Type B pancreatic cell (in vitro differentiated cells): ENCODE results near the gene MYO18A. TPM values are rescaled to one million over a fixed set of nuclear protein-coding genes. Genes with fewer than 3 reads are reported as not detected.

Source experiments
- DNase-seq: peaks from one replicate; pipeline ENCODE4 v3.0.0; 2021; ENCODE audit warnings: mixed read lengths; ENCODE audit not compliant: unreplicated experiment; ENCODE audit errors: extremely low spot score
- H3K27ac Mint-ChIP-seq: 2 replicates; pipeline ENCODE4 v1.8.0; 2021; ENCODE audit warnings: mild to moderate bottlenecking, mixed read lengths
- H3K27me3 Mint-ChIP-seq: 2 replicates; pipeline ENCODE4 v1.8.0; 2021; ENCODE audit warnings: mixed read lengths
- H3K36me3 Mint-ChIP-seq: 2 replicates; pipeline ENCODE4 v1.8.0; 2021; ENCODE audit warnings: mixed read lengths
- H3K4me1 Mint-ChIP-seq: one replicate; pipeline ENCODE4 v1.8.0; 2021; ENCODE audit warnings: mixed read lengths; ENCODE audit not compliant: unreplicated experiment
- H3K4me3 Mint-ChIP-seq: 2 replicates; pipeline ENCODE4 v1.8.0; 2021; ENCODE audit warnings: mild to moderate bottlenecking, mixed read lengths
- H3K9me3 Mint-ChIP-seq: 2 replicates; pipeline ENCODE4 v1.8.0; 2021; ENCODE audit warnings: mixed read lengths
- total RNA-seq: library from RNA; stranded (reverse); gene quantifications from 2 replicates; pipeline ENCODE4 v1.2.1, GENCODE V29; 2021; ENCODE audit warnings: low replicate concordance
- TF ChIP-seq, protein P1 (sequence below): fragments of 200-600 bp; sonication (generic); conservative IDR thresholded peaks from 2 replicates; pipeline ENCODE4 v1.5.0; 2021; ENCODE audit warnings: antibody characterized with exemption, mild to moderate bottlenecking

Gene MYO18A
- total RNA-seq, 1 donor from 2014 or later, result 46.6 TPM

- no peaks in the 10 kb centered on the region for H3K27me3 Mint-ChIP-seq
- H3K4me1 Mint-ChIP-seq, result peaks cover 38% of the 10 kb centered on the region
- H3K4me3 Mint-ChIP-seq, result no peak overlapping the region
- no peak overlapping the region for H3K27ac Mint-ChIP-seq
- TF ChIP-seq, protein P1, sequence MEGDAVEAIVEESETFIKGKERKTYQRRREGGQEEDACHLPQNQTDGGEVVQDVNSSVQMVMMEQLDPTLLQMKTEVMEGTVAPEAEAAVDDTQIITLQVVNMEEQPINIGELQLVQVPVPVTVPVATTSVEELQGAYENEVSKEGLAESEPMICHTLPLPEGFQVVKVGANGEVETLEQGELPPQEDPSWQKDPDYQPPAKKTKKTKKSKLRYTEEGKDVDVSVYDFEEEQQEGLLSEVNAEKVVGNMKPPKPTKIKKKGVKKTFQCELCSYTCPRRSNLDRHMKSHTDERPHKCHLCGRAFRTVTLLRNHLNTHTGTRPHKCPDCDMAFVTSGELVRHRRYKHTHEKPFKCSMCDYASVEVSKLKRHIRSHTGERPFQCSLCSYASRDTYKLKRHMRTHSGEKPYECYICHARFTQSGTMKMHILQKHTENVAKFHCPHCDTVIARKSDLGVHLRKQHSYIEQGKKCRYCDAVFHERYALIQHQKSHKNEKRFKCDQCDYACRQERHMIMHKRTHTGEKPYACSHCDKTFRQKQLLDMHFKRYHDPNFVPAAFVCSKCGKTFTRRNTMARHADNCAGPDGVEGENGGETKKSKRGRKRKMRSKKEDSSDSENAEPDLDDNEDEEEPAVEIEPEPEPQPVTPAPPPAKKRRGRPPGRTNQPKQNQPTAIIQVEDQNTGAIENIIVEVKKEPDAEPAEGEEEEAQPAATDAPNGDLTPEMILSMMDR, result no peak
- no peaks in the 10 kb centered on the region for H3K9me3 Mint-ChIP-seq
- no peak for DNase-seq
- H3K36me3 Mint-ChIP-seq, result no peaks in the 10 kb centered on the region
These were observed 38.7 kb downstream of the MYO18A start for GRCh38 chr17:29141514-29141876.

DNA sequence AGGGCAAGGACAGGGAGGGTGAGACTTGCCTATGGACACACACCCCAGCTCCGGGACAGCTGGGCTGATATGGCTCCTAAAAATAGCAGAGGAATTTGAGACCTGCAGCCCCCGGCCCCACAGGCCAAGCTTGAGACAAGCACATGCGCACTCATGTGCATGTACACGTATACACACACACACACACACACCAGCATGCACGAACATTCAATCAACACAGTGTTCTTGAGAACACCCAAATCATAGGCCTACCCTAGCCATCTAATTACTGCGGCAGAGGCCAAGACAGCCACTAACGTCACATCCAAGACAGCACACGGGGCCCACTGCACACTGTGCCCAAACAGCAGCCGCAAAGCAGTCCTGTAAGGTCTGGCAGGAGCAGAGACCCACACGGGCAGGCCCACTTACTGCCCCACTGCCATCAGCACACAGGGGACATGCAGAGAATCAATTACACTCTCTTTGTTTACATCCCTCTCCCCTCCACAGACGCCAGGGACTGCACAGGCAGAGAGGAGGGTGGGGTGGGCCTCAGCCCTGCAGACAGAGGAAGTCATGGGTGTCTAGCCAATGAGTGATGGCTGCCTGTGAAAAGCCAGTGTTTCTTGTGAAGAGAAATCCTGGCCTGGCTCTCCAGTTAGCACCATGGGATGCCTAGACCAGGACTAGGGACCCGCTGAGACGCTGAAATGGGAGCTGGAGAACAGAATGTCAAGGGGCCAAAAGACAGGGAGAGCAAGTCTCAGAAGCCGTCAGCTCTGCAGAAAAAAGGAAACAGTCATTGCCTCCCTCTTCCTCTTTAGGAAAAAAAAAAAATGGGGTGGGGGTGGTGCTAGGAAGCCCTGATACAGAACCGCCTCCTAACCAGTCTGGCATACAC is 39.3 kb downstream of the MYO18A start:
- Mint-ChIP-seq H3K27ac (peak overlapping the region; percentile 55), H3K9me3 (no peaks in the 10 kb centered on the region), H3K4me1 (peaks cover 35% of the 10 kb centered on the region), H3K4me3 (peak overlapping the region; percentile 25), H3K27me3 (no peaks in the 10 kb centered on the region), H3K36me3 (no peaks in the 10 kb centered on the region)
- no peak for DNase-seq
- TF ChIP-seq, protein P1, result no peak

DNA sequence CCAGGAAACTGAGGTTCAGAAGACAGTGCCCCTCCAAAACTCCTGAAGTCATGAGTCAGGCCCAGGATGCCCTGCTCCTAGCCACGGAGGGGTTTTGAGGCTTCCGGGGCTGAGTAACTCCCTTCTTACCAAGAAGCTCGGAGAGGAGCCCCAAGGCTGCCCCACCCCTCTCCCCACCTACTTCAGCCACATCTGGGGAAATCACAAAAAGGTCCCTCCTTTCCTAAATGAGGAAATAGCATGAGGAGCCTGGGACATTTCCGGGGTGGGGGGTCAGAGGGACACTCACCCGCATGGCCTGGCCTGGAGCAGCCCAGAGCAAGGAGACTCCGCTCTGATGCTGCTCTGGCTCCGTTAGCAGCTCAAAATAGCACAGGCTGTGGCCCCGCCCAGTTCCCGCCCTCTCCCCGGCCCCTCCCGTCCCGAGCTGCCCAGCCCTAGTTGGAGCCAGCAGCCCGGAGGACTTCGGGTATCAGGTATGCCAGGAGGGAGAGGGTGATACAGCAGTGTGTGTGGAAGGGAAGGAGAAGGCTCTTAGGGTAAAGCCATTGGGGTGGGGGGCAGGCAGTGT is 40.1 kb downstream of the MYO18A start:
- Mint-ChIP-seq H3K27ac (no peak overlapping the region), H3K4me3 (no peak overlapping the region)

GRCh38 chr17:29138971-29139691 is 41.1 kb downstream of the MYO18A start:
- Mint-ChIP-seq H3K36me3 (no peaks in the 10 kb centered on the region), H3K27ac (no peak overlapping the region), H3K27me3 (no peaks in the 10 kb centered on the region), H3K4me3 (no peak overlapping the region), H3K9me3 (no peaks in the 10 kb centered on the region), H3K4me1 (peaks cover 27% of the 10 kb centered on the region)
- DNase-seq, result no peak
- TF ChIP-seq, protein P1, result no peak

More for the DNA sequence above, 40.1 kb downstream of the MYO18A start:
- TF ChIP-seq, protein P1, result no peak
- Mint-ChIP-seq H3K9me3 (no peaks in the 10 kb centered on the region), H3K27me3 (no peaks in the 10 kb centered on the region), H3K4me1 (peaks cover 28% of the 10 kb centered on the region), H3K36me3 (no peaks in the 10 kb centered on the region)
- DNase-seq, result no peak

DNA sequence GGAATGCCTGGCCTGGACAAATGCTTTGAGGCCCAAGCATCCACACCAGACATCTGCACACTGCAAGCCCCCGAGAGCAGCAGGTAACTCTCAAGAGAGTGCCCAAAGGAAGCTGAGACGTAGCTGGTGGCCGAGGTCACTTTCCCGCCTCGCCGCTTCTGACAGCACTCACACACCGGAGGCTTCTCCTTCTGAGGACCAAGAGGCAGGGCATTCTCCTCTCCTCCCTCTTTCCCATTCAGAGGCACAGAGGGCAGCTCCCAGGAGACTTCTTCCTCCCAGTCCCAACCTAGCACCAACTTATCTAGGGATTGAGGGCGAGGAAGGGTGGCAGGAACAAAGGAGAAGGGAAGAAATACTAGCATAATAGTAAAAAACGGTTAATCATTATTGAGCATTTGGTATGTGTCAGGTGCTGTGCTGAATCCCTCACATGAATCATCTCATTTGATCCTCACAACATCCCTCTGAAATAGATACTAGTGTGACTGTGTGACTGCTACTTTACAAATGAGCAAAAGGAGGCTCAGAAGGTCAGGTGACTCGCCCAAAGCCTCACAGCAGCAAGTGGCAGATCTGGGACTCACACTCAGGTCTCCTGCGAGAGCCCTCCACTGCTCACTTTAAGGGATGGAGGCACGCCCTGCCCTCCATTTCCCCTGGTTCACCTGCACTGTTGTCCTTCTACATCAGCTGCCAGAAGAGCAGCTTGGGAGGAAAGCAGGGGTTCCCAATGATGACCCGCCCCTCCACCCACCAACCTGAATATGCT is 41.8 kb downstream of the MYO18A start:
- no peak overlapping the region for H3K4me3 Mint-ChIP-seq
- H3K4me1 Mint-ChIP-seq, result peaks cover 23% of the 10 kb centered on the region
- no peaks in the 10 kb centered on the region for H3K9me3 Mint-ChIP-seq
- no peaks in the 10 kb centered on the region for H3K27me3 Mint-ChIP-seq
- no peak for DNase-seq
- H3K36me3 Mint-ChIP-seq, result no peaks in the 10 kb centered on the region
- TF ChIP-seq, protein P1, result no peak
- H3K27ac Mint-ChIP-seq, result no peak overlapping the region
